ENCODE measurements around the gene CDK11B.

The CDK11B gene

GRCh38 chr1:1614204-1614953 is 44.4 kb downstream of the CDK11B start:
- DNase-seq: no peak

GRCh38 chr1:1613509-1614082 is 45.2 kb downstream of the CDK11B start:
- no peak for DNase-seq

GRCh38 chr1:1612104-1612400 is 46.8 kb downstream of the CDK11B start:
- DNase-seq: no peak

- no peak for DNase-seq
Observed at GRCh38 chr1:1610796-1611195, 48.0 kb downstream of the CDK11B start.

GRCh38 chr1:1609822-1610485 is 48.9 kb downstream of the CDK11B start:
- no peak for DNase-seq

GRCh38 chr1:1606232-1606631 is 52.6 kb downstream of the CDK11B start:
- DNase-seq: no peak

GRCh38 chr1:1605724-1606123 is 53.1 kb downstream of the CDK11B start:
- DNase-seq: no peak

- DNase-seq: no peak
Observed at GRCh38 chr1:1605034-1605591, 53.7 kb downstream of the CDK11B start.

GRCh38 chr1:1604374-1605033 is 54.3 kb downstream of the CDK11B start:
- no peak for DNase-seq

- no peak for DNase-seq
Observed at GRCh38 chr1:1603671-1604373, 55.0 kb downstream of the CDK11B start.

- no peak for DNase-seq
Observed at GRCh38 chr1:1602968-1603506, 55.8 kb downstream of the CDK11B start.

- DNase-seq: no peak
Observed at GRCh38 chr1:1602304-1602967, 56.4 kb downstream of the CDK11B start.

- DNase-seq: no peak
Observed at GRCh38 chr1:1601564-1602303, 57.1 kb downstream of the CDK11B start.

- no peak for DNase-seq
Observed at GRCh38 chr1:1600861-1601563, 57.8 kb downstream of the CDK11B start.

GRCh38 chr1:1599935-1600860 is 58.6 kb downstream of the CDK11B start, which contains the start of gene FNDC10:
Gene FNDC10, minus strand, starts transcription at chr1:1600135. Its CDS starts 120 bp downstream, at chr1:1600015.
- DNase-seq: no peak

- DNase-seq: no peak
Observed at GRCh38 chr1:1599030-1599934, 59.5 kb downstream of the CDK11B start.

- DNase-seq: no peak
Observed at GRCh38 chr1:1598720-1599029, 60.1 kb downstream of the CDK11B start.

- no peak for DNase-seq
Observed at GRCh38 chr1:1598051-1598719, 60.6 kb downstream of the CDK11B start.

Measured in NCI-H2227 treated with DMSO at 0.1 percent for 48 hours (cell line).